Panc1 (cell line): ENCODE results near the gene SLX4IP. TPM values are rescaled to one million over a fixed set of nuclear protein-coding genes. Genes with fewer than 3 reads are reported as not detected.

ENCODE experiments used
- ATAC-seq: fragments of 200-7000 bp; cut with Tn5 transposase; 2 replicates; pipeline ENCODE4 v1.9.1; 2020; ENCODE audit warnings: mild to moderate bottlenecking, moderate library complexity
- BruUV-seq: library from RNA; stranded (reverse); fragments of 400-500 nt; replicated peaks from 2 replicates; lab custom pipeline; 2021; lab: Mats Ljungman, UMichigan
- CTCF ChIA-PET: fragments of 300-600 bp; sonication (Branson Sonifier 250); formaldehyde crosslinking; loops from one replicate; lab custom pipeline; 2022; ENCODE audit warnings: antibody characterized with exemption; lab: Charles Lee
- POLR2A ChIA-PET: fragments of 300-600 bp; sonication (Branson Sonifier 250); formaldehyde crosslinking; loops from one replicate; lab custom pipeline; 2022; ENCODE audit warnings: antibody characterized with exemption; lab: Charles Lee
- DNase-seq: peaks from one replicate; pipeline ENCODE4 v3.0.0-alpha.2; 2010; ENCODE audit warnings: low read depth, low spot score
- H3K27ac ChIP-seq: 2 replicates; pipeline ENCODE4 v1.5.1; 2011; ENCODE audit warnings: mild to moderate bottlenecking, low read length, inconsistent platforms
- H3K27me3 ChIP-seq: fragments of 200-500 bp; sonication (Bioruptor generic); 2 replicates; pipeline ENCODE4 v1.6.0; 2014; ENCODE audit warnings: low read length, inconsistent platforms; ENCODE audit not compliant: control insufficient read depth, insufficient read depth
- H3K36me3 ChIP-seq: fragments of 200-500 bp; sonication (Bioruptor generic); 2 replicates; pipeline ENCODE4 v1.5.1; 2014; ENCODE audit warnings: inconsistent platforms, mild to moderate bottlenecking, low read length, moderate library complexity; ENCODE audit not compliant: control insufficient read depth, insufficient read depth
- H3K4me1 ChIP-seq: 2 replicates; pipeline ENCODE4 v1.5.1; 2011; ENCODE audit warnings: inconsistent platforms, mild to moderate bottlenecking, low read length, moderate library complexity; ENCODE audit not compliant: control insufficient read depth, insufficient read depth
- H3K4me3 ChIP-seq, 2 experiments: 2 replicates each; pipeline ENCODE4 v1.5.1; 2011 to 2012; ENCODE audit warnings: low read depth in 2 of 2, low read length in 2 of 2, mild to moderate bottlenecking in 2 of 2, inconsistent platforms in 1 of 2, moderate library complexity in 1 of 2
- H3K9me3 ChIP-seq: fragments of 200-500 bp; sonication (Bioruptor generic); 2 replicates; pipeline ENCODE4 v1.5.1; 2014; ENCODE audit warnings: low read depth, mild to moderate bottlenecking, inconsistent platforms, low read length, moderate library complexity; ENCODE audit not compliant: control insufficient read depth, insufficient read depth
- CTCF ChIP-seq: fragments of 450-650 bp; IDR thresholded peaks from 2 replicates; pipeline ENCODE4 v1.5.1; 2017; ENCODE audit warnings: mild to moderate bottlenecking
- POLR2AphosphoS5 ChIP-seq: IDR thresholded peaks from 2 replicates; pipeline ENCODE4 v1.6.1; 2012; ENCODE audit warnings: mild to moderate bottlenecking, low read depth, low read length, moderate library complexity
- SIN3A ChIP-seq: IDR thresholded peaks from 2 replicates; pipeline ENCODE4 v1.6.1; 2012; ENCODE audit warnings: low read depth, mild to moderate bottlenecking, low read length, moderate library complexity, borderline replicate concordance; ENCODE audit not compliant: insufficient read depth
- TCF7L2 ChIP-seq: IDR thresholded peaks from 2 replicates; pipeline ENCODE4 v1.6.1; 2011; ENCODE audit warnings: mild to moderate bottlenecking, low read depth, low read length, inconsistent platforms
- in situ Hi-C: cut with HindIII; loops from 2 replicates; pipeline ENCODE4 v1.10.0; 2016; ENCODE audit warnings: low sequenced_read_pairs, low pct_unique_long_range_greater_than_20kb
- intact Hi-C: fragments of 100-400 bp; cut with micrococcal nuclease; formaldehyde crosslinking; loops from one replicate; pipeline ENCODE4 v1.10.0; 2022; ENCODE audit not compliant: unreplicated experiment
- total RNA-seq: library from RNA; stranded (reverse); gene quantifications from one replicate; pipeline ENCODE4 v1.2.1, GENCODE V29; 2021; ENCODE audit not compliant: unreplicated experiment
- TF ChIP-seq, protein P1 (sequence below), 2 experiments: IDR thresholded peaks; 2 replicates each; pipeline ENCODE4 v1.6.1; 2011 to 2012; ENCODE audit warnings: low read depth in 2 of 2, control low read depth in 1 of 2, low read length in 1 of 2, mild to moderate bottlenecking in 1 of 2, moderate library complexity in 1 of 2; ENCODE audit not compliant: insufficient read depth in 1 of 2

SLX4IP gene
- total RNA-seq, 1 experiment from 2014 or later, result 5.4 TPM

- DNase-seq (no peak), ATAC-seq (no peak)
- ChIA-PET POLR2A (no interaction called here), CTCF (no interaction called here)
- Histone ChIP-seq H3K36me3 (peaks cover 9% of the 10 kb centered on the region), H3K4me1 (no peaks in the 10 kb centered on the region), H3K27me3 (no peaks in the 10 kb centered on the region), H3K27ac (no peak overlapping the region), H3K9me3 (no peaks in the 10 kb centered on the region), H3K4me3 (no peak overlapping the region)
- no TSS peak for BruUV-seq
- intact Hi-C loops (no loop called here), in situ Hi-C loops (no loop called here)
- TF ChIP-seq TCF7L2 (no peak), CTCF (no peak), POLR2AphosphoS5 (no peak), SIN3A (no peak)
- TF ChIP-seq, protein P1, sequence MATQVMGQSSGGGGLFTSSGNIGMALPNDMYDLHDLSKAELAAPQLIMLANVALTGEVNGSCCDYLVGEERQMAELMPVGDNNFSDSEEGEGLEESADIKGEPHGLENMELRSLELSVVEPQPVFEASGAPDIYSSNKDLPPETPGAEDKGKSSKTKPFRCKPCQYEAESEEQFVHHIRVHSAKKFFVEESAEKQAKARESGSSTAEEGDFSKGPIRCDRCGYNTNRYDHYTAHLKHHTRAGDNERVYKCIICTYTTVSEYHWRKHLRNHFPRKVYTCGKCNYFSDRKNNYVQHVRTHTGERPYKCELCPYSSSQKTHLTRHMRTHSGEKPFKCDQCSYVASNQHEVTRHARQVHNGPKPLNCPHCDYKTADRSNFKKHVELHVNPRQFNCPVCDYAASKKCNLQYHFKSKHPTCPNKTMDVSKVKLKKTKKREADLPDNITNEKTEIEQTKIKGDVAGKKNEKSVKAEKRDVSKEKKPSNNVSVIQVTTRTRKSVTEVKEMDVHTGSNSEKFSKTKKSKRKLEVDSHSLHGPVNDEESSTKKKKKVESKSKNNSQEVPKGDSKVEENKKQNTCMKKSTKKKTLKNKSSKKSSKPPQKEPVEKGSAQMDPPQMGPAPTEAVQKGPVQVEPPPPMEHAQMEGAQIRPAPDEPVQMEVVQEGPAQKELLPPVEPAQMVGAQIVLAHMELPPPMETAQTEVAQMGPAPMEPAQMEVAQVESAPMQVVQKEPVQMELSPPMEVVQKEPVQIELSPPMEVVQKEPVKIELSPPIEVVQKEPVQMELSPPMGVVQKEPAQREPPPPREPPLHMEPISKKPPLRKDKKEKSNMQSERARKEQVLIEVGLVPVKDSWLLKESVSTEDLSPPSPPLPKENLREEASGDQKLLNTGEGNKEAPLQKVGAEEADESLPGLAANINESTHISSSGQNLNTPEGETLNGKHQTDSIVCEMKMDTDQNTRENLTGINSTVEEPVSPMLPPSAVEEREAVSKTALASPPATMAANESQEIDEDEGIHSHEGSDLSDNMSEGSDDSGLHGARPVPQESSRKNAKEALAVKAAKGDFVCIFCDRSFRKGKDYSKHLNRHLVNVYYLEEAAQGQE (IDR thresholded peaks at IDR 0.05; ENCODE audit: insufficient read depth in 1 of 2, low read depth in 2 of 2, low read length in 1 of 2), result no peak
Observed at GRCh38 chr20:10634211-10634610, 199.1 kb downstream of the SLX4IP start.

GRCh38 chr20:10634683-10635411, 199.7 kb downstream of the SLX4IP start:
- Histone ChIP-seq H3K36me3 (peaks cover 10% of the 10 kb centered on the region), H3K27ac (no peak overlapping the region), H3K4me1 (no peaks in the 10 kb centered on the region), H3K9me3 (no peaks in the 10 kb centered on the region), H3K4me3 (no peak overlapping the region), H3K27me3 (no peaks in the 10 kb centered on the region)
- intact Hi-C loops, result no loop called here
- in situ Hi-C loops, result no loop called here
- no peak for TF ChIP-seq CTCF
- TF ChIP-seq TCF7L2, result no peak
- no peak for TF ChIP-seq POLR2AphosphoS5
- TF ChIP-seq, protein P1 (IDR thresholded peaks at IDR 0.05; ENCODE audit: insufficient read depth in 1 of 2, low read depth in 2 of 2, low read length in 1 of 2), result no peak
- TF ChIP-seq SIN3A, result no peak
- ATAC-seq, result no peak
- POLR2A ChIA-PET, result no interaction called here
- DNase-seq, result no peak
- BruUV-seq, result no TSS peak
- CTCF ChIA-PET, result no interaction called here
